ENCODE data around the gene ADGRF1. TPM values are rescaled to one million over a fixed set of nuclear protein-coding genes. Genes with fewer than 3 reads are reported as not detected.
"Not testable (repeated sequence)": the region's sequence is repeated elsewhere in the genome, so short reads cannot be mapped to it uniquely, and the experiment has no call there.

ADGRF1 gene
- total and polyA plus RNA-seq, 5 donors, result not detected

- H3K27me3 ChIP-seq (ENCODE audit: control insufficient read depth, insufficient read depth), result peaks cover 2% of the 10 kb centered on the region
- no peak overlapping the region for H3K27ac ChIP-seq (ENCODE audit: low read length)
- no peaks in the 10 kb centered on the region for H3K9me3 ChIP-seq (ENCODE audit: control insufficient read depth, low read length)
- intact Hi-C loops (cut with DNase I), result no loop called here
- WGBS, result 66% methylated on average over 1 of the region's 1 CpG
- no peak for DNase-seq
- no peak overlapping the region for H3K4me3 ChIP-seq (ENCODE audit: low read length)
- no peaks in the 10 kb centered on the region for H3K4me1 ChIP-seq (ENCODE audit: control insufficient read depth, insufficient read depth, low read length)
- ATAC-seq, result no peak
Observed at GRCh38 chr6:46996860-46997641, 45.1 kb downstream of the ADGRF1 start.

- intact Hi-C loops (cut with DNase I), result loop anchor here in 1 of 4 donors (5.0 kb wide), 1 partner anchor 143 kb away; no protein-coding TSS in a partner anchor
- ATAC-seq, result no peak
- Histone ChIP-seq H3K27me3 (ENCODE audit: control insufficient read depth, insufficient read depth) (peaks cover 2% of the 10 kb centered on the region), H3K4me3 (ENCODE audit: low read length) (no peak overlapping the region), H3K9me3 (ENCODE audit: control insufficient read depth, low read length) (no peaks in the 10 kb centered on the region), H3K27ac (ENCODE audit: low read length) (no peak overlapping the region), H3K4me1 (ENCODE audit: control insufficient read depth, insufficient read depth, low read length) (no peaks in the 10 kb centered on the region)
- 51% methylated on average over 1 of the region's 1 CpG for WGBS
- no peak for DNase-seq
Observed at GRCh38 chr6:46994933-46995332, 47.2 kb downstream of the ADGRF1 start.

DNA sequence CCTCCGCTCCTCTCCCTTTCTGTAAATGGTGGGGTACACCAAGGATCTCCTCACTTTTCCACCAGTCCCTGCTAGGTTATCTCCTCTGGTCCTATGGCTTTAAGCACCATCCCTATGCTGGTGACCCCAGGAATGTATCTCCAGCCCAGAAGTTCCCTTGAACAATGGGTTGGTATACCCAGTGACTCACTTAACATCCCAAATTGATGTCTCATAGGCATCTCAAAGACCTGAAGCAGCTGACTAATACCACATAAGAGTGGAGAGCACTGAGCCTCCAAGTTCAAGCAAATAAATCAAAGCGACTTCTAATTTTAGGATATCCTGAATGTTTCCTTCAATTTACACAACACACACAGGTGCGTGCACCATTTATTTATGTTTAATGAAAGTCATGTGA is 48.3 kb downstream of the ADGRF1 start:
- WGBS, result 90% methylated on average over 3 of the region's 3 CpGs
- Histone ChIP-seq H3K4me1 (ENCODE audit: control insufficient read depth, insufficient read depth, low read length) (no peaks in the 10 kb centered on the region), H3K27ac (ENCODE audit: low read length) (no peak overlapping the region), H3K27me3 (ENCODE audit: control insufficient read depth, insufficient read depth) (peaks cover 2% of the 10 kb centered on the region), H3K4me3 (ENCODE audit: low read length) (no peak overlapping the region), H3K9me3 (ENCODE audit: control insufficient read depth, low read length) (no peaks in the 10 kb centered on the region)
- intact Hi-C loops (cut with DNase I), result loop anchor here in 1 of 4 donors (5.0 kb wide), 1 partner anchor 142 kb away; no protein-coding TSS in a partner anchor
- ATAC-seq, result no peak
- no peak for DNase-seq

- H3K27me3 ChIP-seq (ENCODE audit: control insufficient read depth, insufficient read depth), result not testable (repeated sequence)
Observed at GRCh38 chr6:46992391-46992790, 49.7 kb downstream of the ADGRF1 start.

DNA sequence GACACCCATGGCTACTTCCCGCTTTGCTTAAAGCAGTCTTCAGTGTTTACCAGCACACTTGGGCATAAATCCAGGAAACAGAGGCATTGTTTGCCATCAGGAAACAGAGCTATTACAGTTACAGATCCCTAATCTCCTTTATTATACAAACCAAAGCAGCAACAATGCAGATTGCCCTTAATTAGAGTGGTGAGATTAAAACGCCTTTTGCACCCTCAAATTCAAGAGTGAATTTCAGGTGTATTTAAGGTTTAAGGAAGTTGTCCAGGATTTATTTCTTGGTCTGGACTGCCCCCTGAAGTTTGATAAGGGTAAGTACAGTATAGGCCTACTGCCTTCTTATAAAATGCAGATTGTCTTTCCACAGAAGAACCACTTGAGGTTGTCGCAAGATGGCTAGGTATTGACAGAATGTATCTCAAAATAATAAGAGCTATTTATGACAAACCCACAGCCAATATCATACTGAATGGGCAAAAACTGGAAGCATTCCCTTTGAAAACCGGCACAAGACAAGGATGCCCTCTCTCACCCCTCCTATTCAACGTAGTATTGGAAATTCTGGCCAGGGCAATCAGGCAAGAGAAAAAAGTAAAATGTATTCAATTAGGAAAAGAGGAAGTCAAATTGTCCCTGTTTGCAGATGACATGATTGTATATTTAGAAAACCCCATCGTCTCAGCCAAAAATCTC is 51.2 kb downstream of the ADGRF1 start:
- 29% methylated on average over 6 of the region's 6 CpGs for WGBS
- not testable (repeated sequence) for H3K27me3 ChIP-seq (ENCODE audit: control insufficient read depth, insufficient read depth); H3K4me3 ChIP-seq (ENCODE audit: low read length); H3K9me3 ChIP-seq (ENCODE audit: control insufficient read depth, low read length); H3K4me1 ChIP-seq (ENCODE audit: control insufficient read depth, insufficient read depth, low read length); H3K27ac ChIP-seq (ENCODE audit: low read length); DNase-seq
- ATAC-seq, result peak; percentile 80 to 83
- intact Hi-C loops (cut with DNase I), result loop anchor here in 2 of 4 donors (2.0 to 5.0 kb wide), 2 partner anchors 139 to 142 kb away; no protein-coding TSS in a partner anchor

More at GRCh38 chr6:46992391-46992790, 49.7 kb downstream of the ADGRF1 start:
- intact Hi-C loops (cut with DNase I), result loop anchor here in 1 of 4 donors (5.0 kb wide), 1 partner anchor 140 kb away; no protein-coding TSS in a partner anchor
- H3K4me3 ChIP-seq (ENCODE audit: low read length); H3K9me3 ChIP-seq (ENCODE audit: control insufficient read depth, low read length); H3K27ac ChIP-seq (ENCODE audit: low read length); H3K4me1 ChIP-seq (ENCODE audit: control insufficient read depth, insufficient read depth, low read length); DNase-seq; ATAC-seq: not testable (repeated sequence)
- WGBS, result 92% methylated on average over 2 of the region's 2 CpGs

GRCh38 chr6:46990031-46990644 is 52.0 kb downstream of the ADGRF1 start:
- Histone ChIP-seq H3K27ac (ENCODE audit: low read length) (peak overlapping the region; percentile 51), H3K9me3 (ENCODE audit: control insufficient read depth, low read length) (no peaks in the 10 kb centered on the region), H3K4me1 (ENCODE audit: control insufficient read depth, insufficient read depth, low read length) (no peaks in the 10 kb centered on the region), H3K27me3 (ENCODE audit: control insufficient read depth, insufficient read depth) (no peaks in the 10 kb centered on the region), H3K4me3 (ENCODE audit: low read length) (no peak overlapping the region)
- intact Hi-C loops (cut with DNase I), result loop anchor here in 2 of 4 donors (2.0 to 5.0 kb wide), 2 partner anchors 138 to 141 kb away; no protein-coding TSS in a partner anchor
- DNase-seq (peak; percentile 46 to 64 (median 64)), ATAC-seq (peak; percentile 80 to 83)
- 49% methylated on average over 6 of the region's 6 CpGs for WGBS

- DNase-seq (peak in 1 of 3 donors; percentile 17), ATAC-seq (peak; percentile 74 to 81)
- no peak overlapping the region for H3K4me3 ChIP-seq (ENCODE audit: low read length)
- H3K4me1 ChIP-seq (ENCODE audit: control insufficient read depth, insufficient read depth, low read length), result no peaks in the 10 kb centered on the region
- 32% methylated on average over 3 of the region's 3 CpGs for WGBS
- peak overlapping the region; percentile 13 for H3K27ac ChIP-seq (ENCODE audit: low read length)
- H3K9me3 ChIP-seq (ENCODE audit: control insufficient read depth, low read length), result no peaks in the 10 kb centered on the region
- intact Hi-C loops (cut with DNase I), result loop anchor here in 3 of 4 donors (5.0 to 10.0 kb wide), 3 partner anchors 75 to 145 kb away; no protein-coding TSS in a partner anchor
- no peaks in the 10 kb centered on the region for H3K27me3 ChIP-seq (ENCODE audit: control insufficient read depth, insufficient read depth)
Observed at GRCh38 chr6:46989398-46989797, 52.7 kb downstream of the ADGRF1 start.

- no peak overlapping the region for H3K27ac ChIP-seq (ENCODE audit: low read length)
- ATAC-seq, result peak in 1 of 2 donors; percentile 43
Observed at GRCh38 chr6:46985943-46986342, 56.2 kb downstream of the ADGRF1 start.

GRCh38 chr6:46983007-46983411 is 59.1 kb downstream of the ADGRF1 start:
- Histone ChIP-seq H3K9me3 (ENCODE audit: control insufficient read depth, low read length) (no peaks in the 10 kb centered on the region), H3K27ac (ENCODE audit: low read length) (no peak overlapping the region), H3K4me1 (ENCODE audit: control insufficient read depth, insufficient read depth, low read length) (no peaks in the 10 kb centered on the region), H3K27me3 (ENCODE audit: control insufficient read depth, insufficient read depth) (no peaks in the 10 kb centered on the region), H3K4me3 (ENCODE audit: low read length) (no peak overlapping the region)
- intact Hi-C loops (cut with DNase I), result loop anchor here in 2 of 4 donors (10.0 kb wide), 2 partner anchors 68 to 138 kb away; no protein-coding TSS in a partner anchor
- ATAC-seq, result no peak
- no peak for DNase-seq

More at GRCh38 chr6:46985943-46986342, 56.2 kb downstream of the ADGRF1 start:
- DNase-seq, result no peak
- H3K4me3 ChIP-seq (ENCODE audit: low read length), result no peak overlapping the region
- WGBS, result 74% methylated on average over 3 of the region's 3 CpGs
- intact Hi-C loops (cut with DNase I), result loop anchor here in 3 of 4 donors (5.0 to 10.0 kb wide), 3 partner anchors 71 to 141 kb away; no protein-coding TSS in a partner anchor
- H3K9me3 ChIP-seq (ENCODE audit: control insufficient read depth, low read length), result no peaks in the 10 kb centered on the region
- H3K4me1 ChIP-seq (ENCODE audit: control insufficient read depth, insufficient read depth, low read length), result no peaks in the 10 kb centered on the region
- no peaks in the 10 kb centered on the region for H3K27me3 ChIP-seq (ENCODE audit: control insufficient read depth, insufficient read depth)

- 65% methylated on average over 4 of the region's 4 CpGs for WGBS
- Histone ChIP-seq H3K27me3 (ENCODE audit: control insufficient read depth, insufficient read depth) (no peaks in the 10 kb centered on the region), H3K4me3 (ENCODE audit: low read length) (no peak overlapping the region), H3K4me1 (ENCODE audit: control insufficient read depth, insufficient read depth, low read length) (no peaks in the 10 kb centered on the region), H3K9me3 (ENCODE audit: control insufficient read depth, low read length) (no peaks in the 10 kb centered on the region), H3K27ac (ENCODE audit: low read length) (no peak overlapping the region)
- intact Hi-C loops (cut with DNase I), result no loop called here
- ATAC-seq (no peak), DNase-seq (no peak)
Observed at GRCh38 chr6:46979206-46979605, 62.9 kb downstream of the ADGRF1 start.

Measured in right cardiac atrium (tissue), 5 donors.